Gastrocnemius medialis (tissue), 4 donors: ENCODE results near the gene CTTNBP2.
"Not testable (repeated sequence)": the region's sequence is repeated elsewhere in the genome, so short reads cannot be mapped to it uniquely, and the experiment has no call there.

Experiments
- CTCF ChIP-seq, 5 experiments: fragments of 450-650 bp in 3 of 5; fragments of 200-600 bp in 2 of 5; sonication (generic) in 2 of 5; IDR thresholded peaks in 4 of 5; conservative IDR thresholded peaks in 1 of 5; 1 replicate in 4 of 5; 2 replicates in 1 of 5; pipeline ENCODE4 v1.5.1; 2016 to 2019; ENCODE audit warnings: antibody characterized with exemption in 5 of 5, mild to moderate bottlenecking in 3 of 5, moderate library complexity in 3 of 5
- POLR2A ChIP-seq, 2 donors: fragments of 450-650 bp; IDR thresholded peaks; one replicate each; pipeline ENCODE4 v1.6.1; 2017; ENCODE audit warnings: antibody characterized with exemption in 2 of 2, mild to moderate bottlenecking in 2 of 2, moderate library complexity in 2 of 2

DNA sequence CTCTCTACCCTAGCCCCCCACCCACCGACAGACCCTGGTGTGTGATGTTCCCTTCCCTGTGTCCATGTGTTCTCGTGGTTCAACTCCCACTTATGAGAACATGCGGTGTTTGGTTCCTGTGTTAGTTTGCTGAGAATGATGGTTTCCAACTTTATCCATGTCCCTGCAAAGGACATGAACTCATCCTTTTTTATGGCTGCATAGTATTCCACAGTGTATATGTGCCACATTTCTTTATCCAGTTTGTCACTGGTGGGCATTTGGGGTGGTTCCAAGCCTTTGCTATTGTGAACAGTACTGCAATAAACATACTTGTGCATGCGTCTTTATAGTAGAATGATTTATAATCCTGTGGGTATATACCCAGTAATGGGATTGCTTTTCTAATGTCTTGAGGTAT lies 165.1 kb downstream of the CTTNBP2 start:
- not testable (repeated sequence) for TF ChIP-seq CTCF (IDR thresholded peaks at IDR 0.05 in 4 of 5, conservative IDR thresholded peaks at IDR 0.05 in 1 of 5); POLR2A (IDR thresholded peaks at IDR 0.05)
